SK-N-SH treated with all-trans-retinoic acid at 6 μM for 48 hours (cell line): ENCODE measurements around the gene PRMT3.
"Not testable (repeated sequence)": the region's sequence is repeated elsewhere in the genome, so short reads cannot be mapped to it uniquely, and the experiment has no call there.

Experiments used
- ATAC-seq: fragments of 200-7000 bp; cut with Tn5 transposase; 3 replicates; pipeline ENCODE4 v1.9.1; 2020; ENCODE audit warnings: mild to moderate bottlenecking, moderate library complexity
- ARNTL ChIP-seq: fragments of 450-650 bp; formaldehyde crosslinking; IDR thresholded peaks from 2 replicates; pipeline ENCODE4 v1.5.0; 2020; ENCODE audit warnings: low read depth, mild to moderate bottlenecking, moderate library complexity, borderline replicate concordance
- BACH2 ChIP-seq: fragments of 250-450 bp; sonication (Bioruptor Pico); IDR thresholded peaks from 2 replicates; pipeline ENCODE4 v1.9.0; 2021; ENCODE audit warnings: mild to moderate bottlenecking, borderline replicate concordance
- CSDC2 ChIP-seq: fragments of 250-450 bp; sonication (Bioruptor Pico); IDR thresholded peaks from 2 replicates; pipeline ENCODE4 v1.5.0; 2020; ENCODE audit warnings: mild to moderate bottlenecking, moderate library complexity
- ESRRG ChIP-seq: fragments of 250-450 bp; sonication (Bioruptor Pico); IDR thresholded peaks from 2 replicates; pipeline ENCODE4 v1.6.1; 2021; ENCODE audit warnings: mild to moderate bottlenecking
- GLIS3 ChIP-seq: fragments of 250-450 bp; sonication (Bioruptor Pico); IDR thresholded peaks from 2 replicates; pipeline ENCODE4 v1.5.0; 2020; ENCODE audit warnings: mild to moderate bottlenecking, moderate library complexity
- ISL1 ChIP-seq: fragments of 250-450 bp; sonication (Bioruptor Pico); IDR thresholded peaks from 2 replicates; pipeline ENCODE4 v2.1.2; 2022; ENCODE audit warnings: mild to moderate bottlenecking, moderate library complexity
- OSR1 ChIP-seq: fragments of 250-450 bp; sonication (Bioruptor Pico); IDR thresholded peaks from 2 replicates; pipeline ENCODE4 v1.8.0; 2022; ENCODE audit warnings: moderate library complexity, mild to moderate bottlenecking, inconsistent platforms
- PPARA ChIP-seq: fragments of 250-450 bp; sonication (Bioruptor Pico); IDR thresholded peaks from 2 replicates; pipeline ENCODE4 v1.5.0; 2020; ENCODE audit warnings: mild to moderate bottlenecking, borderline replicate concordance
- RARB ChIP-seq: fragments of 250-450 bp; sonication (Bioruptor Pico); IDR thresholded peaks from 2 replicates; pipeline ENCODE4 v1.8.0; 2021; ENCODE audit warnings: mild to moderate bottlenecking, moderate library complexity
- SNAI2 ChIP-seq: fragments of 250-450 bp; sonication (Bioruptor Pico); IDR thresholded peaks from 2 replicates; pipeline ENCODE4 v1.5.0; 2020; ENCODE audit warnings: mild to moderate bottlenecking, moderate library complexity
- TCF4 ChIP-seq: fragments of 250-450 bp; sonication (Bioruptor Pico); IDR thresholded peaks from 2 replicates; pipeline ENCODE4 v1.8.0; 2021; ENCODE audit warnings: mild to moderate bottlenecking, moderate library complexity, borderline replicate concordance
- TOX ChIP-seq: fragments of 250-450 bp; sonication (Bioruptor Pico); IDR thresholded peaks from 2 replicates; pipeline ENCODE4 v1.8.0; 2021; ENCODE audit warnings: mild to moderate bottlenecking, moderate library complexity, borderline replicate concordance
- ZC3H10 ChIP-seq: fragments of 250-450 bp; sonication (Bioruptor Pico); IDR thresholded peaks from 2 replicates; pipeline ENCODE4 v1.5.1; 2021; ENCODE audit warnings: mild to moderate bottlenecking, moderate library complexity
- ZFP3 ChIP-seq: fragments of 250-450 bp; sonication (Bioruptor Pico); IDR thresholded peaks from 2 replicates; pipeline ENCODE4 v1.5.0; 2020; ENCODE audit warnings: mild to moderate bottlenecking, moderate library complexity
- ZFP30 ChIP-seq: fragments of 450-650 bp; formaldehyde crosslinking; IDR thresholded peaks from 2 replicates; pipeline ENCODE4 v1.5.0; 2022; ENCODE audit warnings: mild to moderate bottlenecking, moderate library complexity
- ZNF565 ChIP-seq: fragments of 450-650 bp; formaldehyde crosslinking; conservative IDR thresholded peaks from 2 replicates; pipeline ENCODE4 v1.5.0; 2020; ENCODE audit warnings: low read depth, mild to moderate bottlenecking, moderate library complexity
- ZNF70 ChIP-seq: fragments of 450-650 bp; formaldehyde crosslinking; IDR thresholded peaks from 2 replicates; pipeline ENCODE4 v1.5.0; 2020; ENCODE audit warnings: mild to moderate bottlenecking, moderate library complexity
- ZNF8 ChIP-seq: fragments of 450-650 bp; formaldehyde crosslinking; IDR thresholded peaks from 2 replicates; pipeline ENCODE4 v1.5.0; 2020; ENCODE audit warnings: mild to moderate bottlenecking, moderate library complexity
- TF ChIP-seq, protein P1 (sequence below): fragments of 250-450 bp; sonication (Bioruptor Pico); IDR thresholded peaks from 2 replicates; pipeline ENCODE4 v1.8.0; 2021; ENCODE audit warnings: low read depth, mild to moderate bottlenecking, moderate library complexity, borderline replicate concordance
- TF ChIP-seq, protein P2 (sequence below): fragments of 250-450 bp; sonication (Bioruptor Pico); IDR thresholded peaks from 2 replicates; pipeline ENCODE4 v1.5.1; 2021; ENCODE audit warnings: mild to moderate bottlenecking, moderate library complexity
- TF ChIP-seq, protein P3 (sequence below): fragments of 250-450 bp; sonication (Bioruptor Pico); IDR thresholded peaks from 2 replicates; pipeline ENCODE4 v1.5.1; 2020; ENCODE audit warnings: low read depth, mild to moderate bottlenecking, moderate library complexity

PRMT3 gene

DNA sequence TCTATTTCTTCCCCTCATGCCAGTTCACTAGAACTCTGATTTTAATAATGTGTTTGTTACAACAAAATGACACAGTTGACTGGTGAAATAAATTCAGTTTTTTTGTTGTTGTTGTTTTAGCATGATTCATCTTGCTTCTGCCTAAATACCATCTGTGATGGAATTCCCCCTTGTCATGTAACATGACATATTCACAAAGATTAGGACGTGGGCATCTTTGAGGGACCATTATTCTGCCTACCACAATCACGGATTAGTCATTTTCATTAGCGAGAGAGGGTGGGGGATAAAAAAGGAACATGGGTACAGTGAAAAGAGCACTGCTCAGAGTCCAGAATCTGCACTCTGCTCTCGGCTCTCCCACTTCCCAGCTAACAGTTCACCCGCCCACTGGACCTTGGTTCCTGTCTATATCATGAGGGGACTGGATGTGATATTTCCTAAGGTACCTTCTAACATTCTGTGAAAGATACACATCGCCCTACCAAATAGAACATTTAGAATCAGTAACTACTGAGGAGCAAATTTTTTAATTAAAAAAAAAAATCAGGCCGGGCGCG, 12.7 kb upstream of the PRMT3 start:
- ATAC-seq = no peak
- TF ChIP-seq RARB (no peak), BACH2 (CRISPR knock-in tag) (no peak), CSDC2 (CRISPR knock-in tag) (no peak), ISL1 (CRISPR knock-in tag) (no peak), GLIS3 (CRISPR knock-in tag) (no peak), TOX (CRISPR knock-in tag) (no peak), SNAI2 (CRISPR knock-in tag) (no peak), TCF4 (CRISPR knock-in tag) (no peak)
- TF ChIP-seq, protein P1, sequence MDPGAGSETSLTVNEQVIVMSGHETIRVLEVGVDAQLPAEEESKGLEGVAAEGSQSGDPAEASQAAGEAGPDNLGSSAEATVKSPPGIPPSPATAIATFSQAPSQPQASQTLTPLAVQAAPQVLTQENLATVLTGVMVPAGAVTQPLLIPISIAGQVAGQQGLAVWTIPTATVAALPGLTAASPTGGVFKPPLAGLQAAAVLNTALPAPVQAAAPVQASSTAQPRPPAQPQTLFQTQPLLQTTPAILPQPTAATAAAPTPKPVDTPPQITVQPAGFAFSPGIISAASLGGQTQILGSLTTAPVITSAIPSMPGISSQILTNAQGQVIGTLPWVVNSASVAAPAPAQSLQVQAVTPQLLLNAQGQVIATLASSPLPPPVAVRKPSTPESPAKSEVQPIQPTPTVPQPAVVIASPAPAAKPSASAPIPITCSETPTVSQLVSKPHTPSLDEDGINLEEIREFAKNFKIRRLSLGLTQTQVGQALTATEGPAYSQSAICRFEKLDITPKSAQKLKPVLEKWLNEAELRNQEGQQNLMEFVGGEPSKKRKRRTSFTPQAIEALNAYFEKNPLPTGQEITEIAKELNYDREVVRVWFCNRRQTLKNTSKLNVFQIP (CRISPR knock-in tag) = no peak

DNA sequence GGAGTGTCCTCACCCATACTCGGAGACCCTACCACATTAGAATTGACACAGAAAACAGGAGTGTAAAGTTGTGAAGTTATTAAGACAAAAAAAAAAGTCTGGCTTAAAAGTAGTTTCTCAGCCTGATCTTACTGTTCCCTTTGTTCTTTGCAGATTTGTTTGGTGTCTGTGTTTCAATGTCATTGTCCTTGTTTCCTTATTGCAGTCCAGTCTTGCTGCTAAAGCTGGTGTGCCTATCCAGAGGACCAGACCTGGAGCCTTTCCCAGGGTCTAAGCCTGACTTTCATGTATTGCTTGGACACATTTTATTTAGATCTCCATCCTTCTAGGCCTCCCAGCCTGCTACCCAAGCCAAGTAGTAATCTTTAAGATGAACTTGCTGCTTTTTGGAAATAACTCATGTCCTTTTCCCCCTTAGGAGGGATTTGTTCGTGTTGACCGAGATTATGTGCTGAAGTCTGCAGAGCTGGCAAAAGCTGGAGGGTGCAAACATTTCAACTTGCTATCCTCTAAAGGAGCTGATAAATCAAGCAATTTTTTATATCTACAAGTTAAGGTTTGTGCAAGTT, 11.3 kb upstream of the PRMT3 start:
- no peak for ATAC-seq
- TF ChIP-seq CSDC2 (CRISPR knock-in tag) = no peak
- TF ChIP-seq PPARA (CRISPR knock-in tag) = no peak
- no peak for TF ChIP-seq ZFP30 (CRISPR knock-in tag)
- no peak for TF ChIP-seq GLIS3 (CRISPR knock-in tag)
- no peak for TF ChIP-seq ZFP3
- TF ChIP-seq ZNF8 (CRISPR knock-in tag) = no peak
- no peak for TF ChIP-seq ZC3H10 (CRISPR knock-in tag)
- no peak for TF ChIP-seq RARB
- TF ChIP-seq ISL1 (CRISPR knock-in tag) = no peak
- no peak for TF ChIP-seq ZNF565 (CRISPR knock-in tag)
- no peak for TF ChIP-seq TCF4 (CRISPR knock-in tag)
- no peak for TF ChIP-seq ARNTL (CRISPR knock-in tag)
- TF ChIP-seq ZNF70 (CRISPR knock-in tag) = no peak
- TF ChIP-seq, protein P2, sequence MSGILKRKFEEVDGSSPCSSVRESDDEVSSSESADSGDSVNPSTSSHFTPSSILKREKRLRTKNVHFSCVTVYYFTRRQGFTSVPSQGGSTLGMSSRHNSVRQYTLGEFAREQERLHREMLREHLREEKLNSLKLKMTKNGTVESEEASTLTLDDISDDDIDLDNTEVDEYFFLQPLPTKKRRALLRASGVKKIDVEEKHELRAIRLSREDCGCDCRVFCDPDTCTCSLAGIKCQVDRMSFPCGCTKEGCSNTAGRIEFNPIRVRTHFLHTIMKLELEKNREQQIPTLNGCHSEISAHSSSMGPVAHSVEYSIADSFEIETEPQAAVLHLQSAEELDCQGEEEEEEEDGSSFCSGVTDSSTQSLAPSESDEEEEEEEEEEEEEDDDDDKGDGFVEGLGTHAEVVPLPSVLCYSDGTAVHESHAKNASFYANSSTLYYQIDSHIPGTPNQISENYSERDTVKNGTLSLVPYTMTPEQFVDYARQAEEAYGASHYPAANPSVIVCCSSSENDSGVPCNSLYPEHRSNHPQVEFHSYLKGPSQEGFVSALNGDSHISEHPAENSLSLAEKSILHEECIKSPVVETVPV (CRISPR knock-in tag) = no peak

DNA sequence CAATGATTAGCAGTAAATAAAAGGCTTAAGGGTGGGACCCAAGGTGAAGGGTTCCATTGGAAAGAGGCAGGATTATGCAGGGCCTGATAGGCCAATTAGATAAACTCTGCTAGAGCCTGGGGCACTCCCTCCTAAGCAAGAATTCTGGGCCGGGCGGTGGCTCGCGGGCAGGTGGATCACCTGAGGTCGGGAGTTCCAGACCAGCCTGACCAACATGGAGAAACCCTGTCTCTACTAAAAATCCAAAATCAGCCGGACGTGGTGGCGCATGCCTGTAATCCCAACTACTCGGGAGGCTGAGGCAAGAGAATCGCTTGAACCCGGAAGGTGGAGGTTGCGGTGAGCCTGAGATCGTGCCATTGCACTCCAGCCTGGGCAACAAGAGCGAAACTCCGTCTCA, 1.5 kb upstream of the PRMT3 start:
- ATAC-seq = not testable (repeated sequence)

DNA sequence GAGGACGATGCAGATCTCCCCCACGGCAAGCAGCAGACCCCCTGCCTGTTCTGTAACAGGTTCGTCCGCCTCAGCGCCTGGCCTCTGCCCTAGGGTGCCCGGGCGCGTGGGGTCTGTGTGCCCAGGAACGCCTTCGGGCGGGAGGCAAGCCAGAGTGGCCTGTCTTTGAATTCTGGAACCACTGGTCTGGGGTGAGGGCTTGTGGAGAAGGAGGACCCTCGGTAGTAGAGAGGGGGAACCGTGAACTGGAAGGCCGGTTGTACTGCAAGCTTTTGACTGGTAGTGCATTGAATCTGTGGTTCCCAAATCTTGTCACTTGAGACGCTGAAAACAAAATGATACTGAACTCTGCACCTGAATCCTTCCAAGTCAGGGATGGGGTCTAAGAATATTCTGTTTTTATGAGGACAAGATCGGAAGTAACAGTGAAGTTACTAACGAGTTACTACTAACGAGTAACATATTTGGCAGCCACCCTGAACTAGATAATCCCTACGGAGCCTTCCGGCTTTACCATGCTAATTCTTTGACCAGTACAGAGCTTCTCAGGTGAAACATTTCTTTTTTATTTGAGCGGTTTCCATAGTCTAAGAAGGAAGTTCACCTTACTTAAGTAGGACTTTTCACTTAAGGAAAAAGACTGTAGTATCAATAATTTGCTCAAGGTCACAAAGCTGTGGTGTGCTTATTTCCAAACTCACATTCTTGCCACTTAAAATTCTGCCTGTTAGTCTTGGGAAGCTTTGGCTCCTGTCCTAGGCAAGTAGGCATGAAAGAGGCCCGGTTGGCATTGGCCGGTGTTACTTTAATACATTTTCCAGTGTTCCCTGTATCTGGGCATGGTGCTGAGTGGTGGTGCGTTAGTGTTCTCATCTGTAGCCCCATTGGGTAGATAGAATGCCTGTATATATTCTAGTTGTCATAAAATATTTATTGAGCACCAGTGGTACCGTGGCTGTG, 860 bp downstream of the PRMT3 start:
- no peak for TF ChIP-seq BACH2 (CRISPR knock-in tag)
- TF ChIP-seq ZFP30 (CRISPR knock-in tag) = no peak
- TF ChIP-seq ZC3H10 (CRISPR knock-in tag) = no peak
- TF ChIP-seq ESRRG (CRISPR knock-in tag) = no peak
- TF ChIP-seq ARNTL (CRISPR knock-in tag) = no peak
- TF ChIP-seq OSR1 (CRISPR knock-in tag) = no peak
- TF ChIP-seq ISL1 (CRISPR knock-in tag) = no peak
- TF ChIP-seq, protein P1 (CRISPR knock-in tag) = no peak
- TF ChIP-seq SNAI2 (CRISPR knock-in tag) = no peak
- no peak for TF ChIP-seq ZNF565 (CRISPR knock-in tag)
- no peak for TF ChIP-seq ZNF70 (CRISPR knock-in tag)
- TF ChIP-seq TCF4 (CRISPR knock-in tag) = no peak
- TF ChIP-seq, protein P3, sequence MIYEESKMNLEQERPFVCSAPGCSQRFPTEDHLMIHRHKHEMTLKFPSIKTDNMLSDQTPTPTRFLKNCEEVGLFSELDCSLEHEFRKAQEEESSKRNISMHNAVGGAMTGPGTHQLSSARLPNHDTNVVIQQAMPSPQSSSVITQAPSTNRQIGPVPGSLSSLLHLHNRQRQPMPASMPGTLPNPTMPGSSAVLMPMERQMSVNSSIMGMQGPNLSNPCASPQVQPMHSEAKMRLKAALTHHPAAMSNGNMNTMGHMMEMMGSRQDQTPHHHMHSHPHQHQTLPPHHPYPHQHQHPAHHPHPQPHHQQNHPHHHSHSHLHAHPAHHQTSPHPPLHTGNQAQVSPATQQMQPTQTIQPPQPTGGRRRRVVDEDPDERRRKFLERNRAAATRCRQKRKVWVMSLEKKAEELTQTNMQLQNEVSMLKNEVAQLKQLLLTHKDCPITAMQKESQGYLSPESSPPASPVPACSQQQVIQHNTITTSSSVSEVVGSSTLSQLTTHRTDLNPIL = no peak
- TF ChIP-seq ZFP3 = no peak
- no peak for TF ChIP-seq RARB
- peak; percentile 49 for ATAC-seq
